ENCODE results near the gene CCPG1.
"Not testable (repeated sequence)": the region's sequence is repeated elsewhere in the genome, so short reads cannot be mapped to it uniquely, and the experiment has no call there.

The CCPG1 gene, protein sequence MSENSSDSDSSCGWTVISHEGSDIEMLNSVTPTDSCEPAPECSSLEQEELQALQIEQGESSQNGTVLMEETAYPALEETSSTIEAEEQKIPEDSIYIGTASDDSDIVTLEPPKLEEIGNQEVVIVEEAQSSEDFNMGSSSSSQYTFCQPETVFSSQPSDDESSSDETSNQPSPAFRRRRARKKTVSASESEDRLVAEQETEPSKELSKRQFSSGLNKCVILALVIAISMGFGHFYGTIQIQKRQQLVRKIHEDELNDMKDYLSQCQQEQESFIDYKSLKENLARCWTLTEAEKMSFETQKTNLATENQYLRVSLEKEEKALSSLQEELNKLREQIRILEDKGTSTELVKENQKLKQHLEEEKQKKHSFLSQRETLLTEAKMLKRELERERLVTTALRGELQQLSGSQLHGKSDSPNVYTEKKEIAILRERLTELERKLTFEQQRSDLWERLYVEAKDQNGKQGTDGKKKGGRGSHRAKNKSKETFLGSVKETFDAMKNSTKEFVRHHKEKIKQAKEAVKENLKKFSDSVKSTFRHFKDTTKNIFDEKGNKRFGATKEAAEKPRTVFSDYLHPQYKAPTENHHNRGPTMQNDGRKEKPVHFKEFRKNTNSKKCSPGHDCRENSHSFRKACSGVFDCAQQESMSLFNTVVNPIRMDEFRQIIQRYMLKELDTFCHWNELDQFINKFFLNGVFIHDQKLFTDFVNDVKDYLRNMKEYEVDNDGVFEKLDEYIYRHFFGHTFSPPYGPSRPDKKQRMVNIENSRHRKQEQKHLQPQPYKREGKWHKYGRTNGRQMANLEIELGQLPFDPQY

DNA sequence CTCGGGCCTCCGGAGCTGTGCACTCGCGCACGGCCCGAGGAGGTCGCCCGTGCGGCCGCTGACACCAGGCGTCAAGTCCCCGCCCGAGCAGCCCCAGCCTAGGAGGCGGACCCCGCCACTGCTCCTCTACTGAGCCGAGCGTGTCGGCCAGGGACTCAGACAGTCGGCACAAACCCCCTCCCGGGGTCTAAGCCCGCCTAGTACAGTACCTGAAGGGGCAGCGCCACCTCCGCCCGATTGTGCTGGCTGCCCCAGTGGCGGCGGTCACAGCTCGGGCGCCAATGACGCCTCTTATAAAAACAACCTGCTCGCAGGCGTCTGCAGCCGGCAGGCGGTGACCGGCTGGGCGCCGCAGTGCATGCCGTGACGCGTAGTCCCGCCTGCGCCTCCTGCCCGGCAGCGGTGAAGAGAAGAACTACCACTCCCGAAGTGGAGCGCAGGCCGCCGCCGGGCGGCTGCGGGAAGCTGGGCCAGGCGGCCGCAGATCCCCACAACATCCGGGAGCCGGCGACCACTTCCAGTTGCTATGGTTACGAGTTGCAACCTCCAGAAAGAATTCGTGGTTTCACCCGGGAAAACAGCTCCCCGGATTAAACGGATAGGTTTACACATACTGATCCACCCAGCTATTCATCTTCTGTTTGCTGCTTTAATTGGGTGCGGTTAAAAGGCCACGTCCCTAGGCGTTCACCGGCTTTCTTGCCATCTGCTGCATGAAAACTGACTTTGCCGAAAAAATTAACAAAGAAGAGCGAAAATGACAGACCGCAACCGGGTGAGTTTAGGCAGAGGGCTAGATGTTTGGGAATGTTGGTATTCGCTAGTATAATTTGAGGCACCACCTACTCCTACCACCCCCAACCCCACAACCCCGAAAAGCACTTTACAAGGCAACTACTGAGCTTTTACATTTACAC lies at the start of gene CCPG1, which contains the start of gene PIERCE2:
CCPG1 (minus strand) TSS at position 348 of the 917 bp plus-strand sequence. CDS start 18,935 bp downstream, outside the sequence.
PIERCE2 (plus strand) TSS at position 484 of the 917 bp plus-strand sequence; CDS start at position 758, 274 bp downstream.
- peak; percentile 98 for DNase-seq

DNA sequence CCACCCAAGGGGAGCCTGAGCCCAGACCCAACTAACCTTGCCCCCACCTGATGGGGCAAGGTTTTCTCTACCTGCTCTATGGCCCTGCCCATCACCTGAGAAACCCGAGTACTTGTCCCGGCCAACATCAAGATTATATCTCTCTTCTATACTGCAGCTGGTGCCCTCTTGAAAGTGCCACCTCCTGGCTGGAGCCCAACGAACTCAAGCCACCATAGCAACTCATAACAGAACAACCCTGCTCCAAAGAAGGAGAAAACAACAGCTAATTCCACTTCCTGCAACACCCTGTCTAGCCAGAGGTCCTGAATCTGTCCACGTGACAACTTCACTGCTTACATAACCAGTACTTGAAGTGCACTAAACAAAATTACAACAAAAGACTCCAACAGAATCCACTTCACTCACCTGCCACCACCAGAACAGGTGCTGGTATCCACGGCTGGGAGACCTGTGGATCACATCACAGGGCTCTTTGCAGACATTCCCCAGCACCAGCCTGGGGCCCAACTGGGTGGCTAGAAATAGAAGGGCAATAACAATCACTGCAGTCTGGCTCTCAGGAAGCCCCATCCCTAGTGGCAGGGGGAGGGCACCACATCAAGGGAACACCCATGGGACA lies 49.4 kb upstream of the CCPG1 start:
- DNase-seq = no peak

DNA sequence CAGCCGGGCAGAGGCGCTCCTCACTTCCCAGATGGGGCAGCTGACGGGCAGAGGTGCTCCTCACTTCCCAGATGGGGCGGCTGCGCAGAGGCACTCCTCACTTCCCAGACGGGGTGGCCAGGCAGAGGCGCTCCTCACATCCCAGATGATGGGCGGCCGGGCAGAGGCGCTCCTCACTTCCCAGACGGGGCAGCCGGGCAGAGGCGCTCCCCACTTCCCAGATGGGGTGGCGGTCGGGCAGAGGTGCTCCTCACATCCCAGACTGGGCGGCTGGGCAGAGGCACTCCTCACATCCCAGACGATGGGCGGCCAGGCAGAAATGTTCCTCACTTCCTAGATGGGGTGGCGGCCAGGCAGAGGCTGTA lies 38.9 kb upstream of the CCPG1 start:
- not testable (repeated sequence) for DNase-seq

DNA sequence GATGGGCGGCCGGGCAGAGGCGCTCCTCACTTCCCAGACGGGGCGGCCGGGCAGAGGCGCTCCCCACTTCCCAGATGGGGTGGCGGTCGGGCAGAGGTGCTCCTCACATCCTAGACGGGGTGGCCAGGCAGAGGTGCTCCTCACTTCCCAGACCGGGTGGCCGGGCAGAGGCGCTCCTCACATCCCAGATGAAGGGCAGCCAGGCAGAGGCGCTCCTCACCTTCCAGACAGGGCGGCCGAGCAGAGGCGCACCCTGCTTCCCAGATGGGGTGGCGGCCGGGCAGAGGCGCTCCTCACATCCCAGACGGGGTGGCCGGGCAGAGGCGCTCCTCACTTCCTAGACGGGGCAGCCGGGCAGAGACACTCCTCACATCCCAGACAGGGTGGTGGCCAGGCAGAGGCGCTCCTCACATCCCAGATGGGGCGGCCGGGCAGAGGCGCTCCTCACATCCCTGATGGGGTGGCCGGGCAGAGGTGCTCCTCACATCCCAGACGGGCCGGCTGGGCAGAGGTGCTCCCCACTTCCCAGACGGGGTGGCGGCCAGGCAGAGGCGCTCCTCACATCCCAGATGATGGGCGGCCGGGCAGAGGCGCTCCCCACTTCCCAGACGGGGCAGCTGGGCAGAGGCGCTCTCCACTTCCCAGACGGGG lies 38.3 kb upstream of the CCPG1 start:
- DNase-seq = not testable (repeated sequence)

DNA sequence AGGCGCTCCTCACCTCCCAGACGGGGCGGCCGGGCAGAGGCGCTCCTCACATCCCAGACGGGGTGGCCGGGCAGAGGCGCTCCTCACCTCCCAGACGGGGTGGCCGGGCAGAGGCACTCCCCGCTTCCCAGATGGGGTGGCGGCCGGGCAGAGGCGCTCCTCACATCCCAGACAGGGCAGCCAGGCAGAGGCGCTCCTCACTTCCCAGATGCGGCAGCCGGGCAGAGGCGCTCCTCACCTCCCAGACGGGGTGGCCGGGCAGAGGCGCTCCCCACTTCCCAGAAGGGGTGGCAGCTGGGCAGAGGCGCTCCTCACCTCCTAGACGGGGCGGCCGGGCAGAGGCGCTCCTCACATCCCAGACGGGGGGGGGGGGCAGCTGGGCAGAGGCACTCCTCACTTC lies 37.8 kb upstream of the CCPG1 start:
- DNase-seq = not testable (repeated sequence)

DNA sequence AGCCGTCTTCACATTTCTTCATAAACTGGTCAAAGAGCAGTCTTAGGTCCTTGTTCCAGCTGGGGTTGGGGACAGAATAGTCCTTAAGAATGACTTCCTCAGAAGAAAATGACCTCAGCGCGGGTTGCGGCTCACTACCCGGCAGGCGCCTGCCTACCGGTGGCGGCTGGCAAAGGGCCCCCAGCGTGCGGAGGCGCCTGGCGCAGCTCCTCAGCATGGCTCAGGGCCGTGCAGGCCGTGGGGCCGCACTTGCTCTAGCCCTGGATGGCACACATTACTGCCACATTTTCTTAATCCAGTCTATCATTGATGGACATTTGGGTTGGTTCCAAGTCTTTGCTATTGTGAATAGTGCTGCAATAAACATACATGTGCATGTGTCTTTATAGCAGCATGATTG lies 35.0 kb upstream of the CCPG1 start:
- DNase-seq = not testable (repeated sequence)

DNA sequence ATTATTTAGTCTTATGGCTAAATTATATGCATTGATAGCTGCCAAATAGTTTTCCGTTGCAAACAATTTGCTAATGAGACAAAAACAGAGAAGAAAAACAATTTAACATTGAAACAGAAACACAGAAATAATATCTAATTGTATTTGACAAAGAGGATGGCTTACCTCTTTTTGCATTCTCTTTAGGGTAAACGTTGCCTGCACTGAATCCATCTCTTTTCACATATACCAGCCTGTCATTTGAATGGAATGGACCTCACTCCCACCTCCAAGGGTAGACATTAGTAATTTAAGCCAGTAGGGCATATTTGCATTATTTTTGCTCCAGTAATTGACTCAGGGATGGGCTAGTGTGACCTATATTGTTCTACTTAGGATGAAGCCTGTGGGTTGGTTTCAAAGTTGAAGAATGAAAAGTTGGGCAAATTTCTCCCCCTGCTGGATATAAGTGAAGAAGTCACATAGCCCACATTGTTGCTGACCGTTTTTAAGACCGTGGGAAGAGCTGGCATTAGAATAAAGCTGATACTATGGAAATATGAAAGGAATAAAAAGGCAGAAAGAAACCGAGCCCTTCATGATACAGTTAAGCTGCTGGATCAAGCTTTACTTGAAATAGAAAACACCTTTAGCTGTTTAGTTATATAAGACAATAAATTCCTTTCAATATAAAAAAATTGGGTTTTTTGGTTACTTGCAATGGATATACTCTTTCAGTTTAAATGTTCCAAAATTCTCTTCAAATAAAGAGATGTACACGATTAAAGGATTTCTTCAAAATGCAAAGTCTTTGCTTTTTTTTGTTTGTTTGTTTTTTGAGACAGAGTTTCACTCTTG lies 27.0 kb upstream of the CCPG1 start:
- DNase-seq = peak; percentile 61

DNA sequence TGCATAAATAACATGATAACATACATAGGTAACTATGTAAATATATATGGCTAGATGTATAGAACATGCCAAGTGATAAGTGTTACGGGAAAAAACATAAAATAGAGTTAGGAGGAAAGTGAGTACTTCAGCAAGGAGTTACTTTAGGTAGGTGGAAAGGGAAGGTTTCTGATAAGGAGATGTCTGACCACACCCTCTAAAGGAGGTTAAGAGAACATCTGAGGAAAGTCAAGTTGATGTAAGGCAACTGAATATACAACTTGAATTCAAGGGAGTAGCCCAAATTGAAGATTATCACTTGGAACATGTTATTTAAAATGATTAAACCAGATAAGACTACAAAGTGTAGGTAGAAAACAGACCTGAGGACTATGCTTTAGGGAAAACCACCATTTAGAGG lies 13.9 kb upstream of the CCPG1 start:
- DNase-seq = no peak

DNA sequence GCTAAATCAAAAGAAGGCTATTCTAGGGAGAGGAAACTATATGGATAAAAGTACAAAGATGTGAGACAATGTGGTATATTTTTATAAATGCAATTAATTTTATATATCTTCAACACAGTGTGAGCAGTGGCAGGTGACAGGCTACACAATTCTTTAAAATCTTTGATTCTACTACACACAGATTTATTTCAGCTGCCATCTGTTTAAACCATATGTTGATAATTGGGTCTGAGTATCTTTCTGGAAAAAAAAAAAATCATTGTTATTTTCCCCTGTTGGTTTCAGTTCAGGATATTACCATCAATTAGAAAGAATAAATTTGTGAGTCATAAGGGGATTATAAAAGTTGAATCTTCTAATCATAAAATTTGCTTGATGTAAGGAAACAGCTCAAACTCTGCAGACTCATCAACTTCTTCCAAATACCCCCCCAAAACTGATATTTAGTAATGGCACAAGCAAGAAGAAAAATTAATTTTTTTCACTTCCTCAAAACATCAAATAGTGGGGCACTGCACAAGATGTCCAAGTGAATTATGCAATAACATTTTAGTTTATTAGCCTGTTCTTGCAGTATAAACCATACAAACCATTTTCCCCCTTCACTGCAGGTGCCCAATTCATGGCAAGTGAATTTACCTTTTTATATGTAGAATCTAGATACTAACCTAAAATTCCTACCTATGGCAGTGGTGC lies 12.2 kb upstream of the CCPG1 start:
- DNase-seq = no peak

DNA sequence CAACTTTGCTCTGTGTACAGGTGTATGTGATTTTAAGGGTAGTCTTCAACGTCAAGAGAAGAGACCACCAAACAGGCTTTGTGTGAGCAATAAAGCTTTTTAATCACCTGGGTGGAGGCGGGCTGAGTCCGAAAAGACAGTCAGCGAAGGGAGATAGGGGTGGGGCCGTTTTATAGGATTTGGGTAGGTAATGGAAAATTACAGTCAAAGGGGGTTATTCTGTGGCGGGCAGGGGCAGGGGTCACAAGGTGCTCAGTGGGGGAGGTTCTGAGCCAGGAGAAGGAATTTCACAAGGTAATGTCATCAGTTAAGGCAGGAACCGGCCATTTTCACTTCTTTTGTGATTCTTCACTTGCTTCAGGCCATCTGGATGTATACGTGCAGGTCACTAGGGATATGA lies 9.5 kb upstream of the CCPG1 start:
- DNase-seq = not testable (repeated sequence)

DNA sequence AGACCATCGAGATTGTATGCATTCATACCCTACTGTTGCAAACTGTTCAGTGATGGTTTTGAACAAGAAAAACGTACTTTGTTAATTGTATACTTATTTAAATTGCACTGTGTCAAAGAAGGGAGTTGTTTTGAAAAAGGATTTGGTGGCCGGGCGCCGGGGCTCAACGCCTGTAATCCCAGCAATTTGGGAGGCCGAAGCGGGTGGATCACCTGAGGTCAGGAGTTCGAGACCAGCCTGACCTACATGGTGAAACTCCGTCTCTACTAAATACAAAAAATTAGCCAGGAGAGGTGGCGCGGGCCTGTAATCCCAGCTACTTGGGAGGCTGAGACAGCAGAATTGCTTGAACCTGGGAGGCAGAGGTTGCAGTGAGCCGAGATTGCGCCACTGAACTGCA lies 817 bp upstream of the CCPG1 start:
- DNase-seq = not testable (repeated sequence)

DNA sequence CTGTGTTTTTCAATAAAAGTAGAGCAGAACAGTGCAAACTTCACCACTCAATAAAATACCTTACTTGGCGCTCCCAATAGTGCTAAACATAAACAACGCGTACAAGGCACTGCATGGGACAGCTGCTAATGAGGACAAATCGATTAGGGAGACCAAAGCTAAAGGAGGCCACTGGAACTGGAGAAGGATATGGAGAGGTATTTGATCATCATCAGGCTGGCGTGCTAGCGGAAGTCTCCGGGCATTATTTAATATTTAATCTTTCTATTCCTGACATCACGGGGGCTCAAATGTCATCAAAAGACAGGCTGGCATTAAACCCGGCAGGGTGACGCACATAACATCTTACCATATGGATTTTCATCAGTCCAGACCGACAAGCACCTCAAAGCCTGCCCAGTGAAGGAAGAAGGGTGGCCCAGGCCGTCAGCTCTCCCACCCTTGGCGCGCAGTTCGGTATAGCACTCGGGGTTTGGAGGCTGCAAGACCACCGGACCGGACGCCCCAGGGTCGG lies 604 bp downstream of the CCPG1 start:
- DNase-seq = no peak

DNA sequence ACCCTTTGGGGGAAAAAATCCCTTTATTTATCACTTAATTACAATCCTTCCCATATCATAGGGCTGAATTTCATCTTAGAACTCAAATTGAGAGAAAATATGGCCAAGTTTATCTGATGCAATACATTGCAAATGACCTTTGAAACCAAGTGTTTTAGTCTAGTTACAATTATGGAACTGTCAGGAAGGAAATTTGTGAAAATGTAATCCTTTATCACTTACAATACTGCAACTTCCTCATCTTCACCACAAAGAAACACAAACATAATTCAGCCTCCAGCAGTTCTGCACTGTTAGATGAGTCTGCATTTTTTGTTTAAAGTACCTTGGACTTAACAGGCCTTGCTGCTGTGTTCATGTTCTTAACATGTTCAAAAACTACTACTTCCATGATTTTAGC lies 4.6 kb downstream of the CCPG1 start:
- no peak for DNase-seq

DNA sequence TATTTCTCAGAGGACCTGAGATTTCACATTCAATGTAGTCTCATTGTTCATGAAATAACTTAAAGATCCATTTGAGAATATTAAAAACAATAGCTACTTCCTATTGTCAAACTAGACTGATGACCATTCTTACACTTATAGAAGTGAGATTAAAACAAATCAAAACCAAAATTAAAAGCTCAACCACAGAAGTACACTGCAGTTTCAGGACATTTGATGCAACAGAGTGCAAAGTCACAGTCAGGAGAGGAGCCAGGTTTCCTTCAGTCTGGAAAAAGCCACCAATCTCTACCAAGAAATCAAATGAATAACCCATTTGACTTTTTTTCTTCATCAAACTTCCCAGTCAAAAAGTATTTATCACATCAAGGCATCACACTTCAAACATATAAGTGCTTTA lies 5.5 kb downstream of the CCPG1 start:
- no peak for DNase-seq

DNA sequence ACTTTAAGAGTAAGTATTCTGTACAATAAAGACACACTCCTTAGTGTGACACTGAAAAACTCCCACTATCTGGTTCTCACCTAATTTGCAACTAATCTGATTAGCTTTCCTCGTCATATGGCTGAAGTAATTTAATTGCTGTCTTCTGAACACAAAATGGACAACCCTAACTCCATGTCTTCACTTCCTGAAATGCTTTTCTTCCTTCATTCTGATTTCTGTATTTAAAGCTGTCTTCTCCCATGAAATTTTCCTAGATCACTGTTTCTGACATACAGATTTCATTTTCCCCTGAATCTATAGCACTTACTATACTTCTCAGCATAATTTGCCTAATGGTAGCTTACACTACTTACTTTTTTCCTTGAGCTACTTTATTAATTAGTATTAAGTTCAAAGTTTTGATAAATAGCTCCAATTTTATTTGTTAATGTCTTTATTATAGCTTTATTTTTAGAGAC lies 6.3 kb downstream of the CCPG1 start:
- no peak for DNase-seq

DNA sequence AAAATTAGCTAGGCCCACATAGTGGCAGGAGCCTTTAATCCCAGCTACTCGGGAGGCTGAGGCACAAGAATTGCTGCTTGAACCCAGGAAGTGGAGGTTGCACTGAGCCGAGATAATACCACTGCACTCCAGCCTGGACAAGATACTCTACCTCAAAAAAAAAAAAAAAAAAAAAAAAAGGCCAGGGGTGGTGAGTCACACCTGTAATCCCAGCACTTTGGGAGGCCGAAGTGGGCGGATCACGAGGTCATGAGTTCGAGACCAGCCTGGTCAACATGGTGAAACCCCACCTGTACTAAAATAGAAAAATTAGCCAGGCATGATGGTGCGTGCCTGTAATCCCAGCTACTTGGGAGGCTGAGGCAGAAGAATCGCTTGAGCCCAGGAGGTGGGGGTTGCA lies 8.1 kb downstream of the CCPG1 start:
- DNase-seq = not testable (repeated sequence)

DNA sequence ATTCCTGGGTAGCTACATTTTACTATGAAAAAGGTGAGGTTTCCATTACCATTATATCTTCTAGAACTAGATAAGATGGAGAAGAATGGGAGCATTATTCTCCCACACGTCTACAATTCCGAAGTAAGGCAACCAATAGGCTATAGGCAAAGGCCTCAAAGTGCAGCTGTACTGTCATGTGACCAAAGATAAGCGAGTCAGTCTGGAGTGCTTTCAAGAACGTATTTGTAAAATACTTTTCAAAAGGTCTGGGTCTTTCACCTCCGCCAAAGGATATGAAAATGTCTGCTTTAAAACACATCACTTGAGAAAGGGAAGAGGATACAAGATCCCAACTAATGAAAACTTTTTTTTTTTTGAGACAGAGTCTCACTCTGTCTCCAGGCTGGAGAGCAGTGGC lies 9.9 kb downstream of the CCPG1 start:
- no peak for DNase-seq

DNA sequence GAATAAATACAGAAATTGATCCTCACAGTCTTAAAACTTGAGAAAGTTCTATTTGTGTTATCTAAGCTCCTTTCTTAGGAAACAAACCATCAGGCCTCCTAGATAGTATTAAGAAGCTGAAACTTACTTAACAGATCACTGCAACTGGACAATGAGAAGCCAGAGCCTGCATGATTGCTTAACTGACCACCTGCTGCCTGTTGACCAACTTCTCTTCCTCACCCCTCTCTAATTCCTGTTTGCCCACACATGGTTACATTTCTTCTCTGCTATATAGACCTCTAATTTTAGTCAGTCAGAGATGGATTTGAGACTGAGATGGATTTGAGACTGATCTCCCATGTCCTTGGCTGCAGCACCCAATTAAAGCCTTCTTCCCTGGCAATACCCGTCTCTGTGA lies 13.5 kb downstream of the CCPG1 start:
- DNase-seq = no peak

DNA sequence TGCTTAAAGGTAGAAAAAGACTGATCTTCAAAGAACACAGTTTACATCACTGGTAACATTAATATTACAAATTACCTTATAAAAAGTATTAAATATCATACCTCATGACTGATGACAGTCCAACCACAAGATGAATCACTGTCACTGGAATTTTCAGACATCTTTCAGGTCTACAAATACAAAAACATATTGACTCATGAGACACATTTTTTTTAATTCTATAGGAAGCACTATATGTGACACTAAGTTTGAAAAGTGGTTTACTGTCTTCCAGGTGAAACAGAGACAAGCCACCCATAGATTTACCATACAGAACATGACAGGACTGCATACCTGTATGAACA lies 18.9 kb downstream of the CCPG1 start:
- DNase-seq = no peak

DNA sequence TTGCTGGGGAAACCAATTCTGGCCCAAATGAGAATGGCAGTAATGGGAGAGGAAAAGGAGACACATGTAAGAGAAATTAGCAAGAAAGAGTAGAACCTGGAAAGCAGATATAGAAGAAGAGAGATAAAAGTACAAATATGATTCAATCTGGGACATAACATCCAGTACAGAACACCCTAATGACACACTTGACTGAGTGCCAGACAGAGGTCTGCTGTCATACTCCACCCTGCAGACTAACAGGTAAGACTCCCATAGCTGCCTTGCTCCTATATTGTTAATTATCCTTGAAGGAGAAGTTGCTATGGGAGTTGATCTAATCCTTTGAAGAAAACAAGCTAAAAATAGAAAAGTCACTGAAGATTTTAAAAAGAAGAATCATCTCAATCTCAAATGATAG lies 21.1 kb downstream of the CCPG1 start:
- DNase-seq = no peak

Data from eye (tissue), 1 donor.